HG02852 (cell line): ENCODE measurements around the gene TMEM43.

Experiments
- ATAC-seq: cut with Tn5 transposase; IDR thresholded peaks from one replicate; pipeline ENCODE4 v1.9.1; 2021; ENCODE audit warnings: mild to moderate bottlenecking, moderate library complexity; ENCODE audit not compliant: unreplicated experiment

Gene TMEM43

GRCh38 chr3:14148041-14148985, 23.5 kb downstream of the TMEM43 start:
- ATAC-seq, result no peak

GRCh38 chr3:14150078-14150477, 25.2 kb downstream of the TMEM43 start:
- ATAC-seq, result no peak

GRCh38 chr3:14150491-14151230, 25.8 kb downstream of the TMEM43 start:
- no peak for ATAC-seq

GRCh38 chr3:14151471-14152083, 26.7 kb downstream of the TMEM43 start:
- no peak for ATAC-seq

- ATAC-seq, result no peak
Measured at GRCh38 chr3:14152233-14152962, 27.5 kb downstream of the TMEM43 start.

- ATAC-seq, result no peak
Measured at GRCh38 chr3:14152963-14153355, 28.1 kb downstream of the TMEM43 start.

GRCh38 chr3:14153663-14154062, 28.8 kb downstream of the TMEM43 start:
- ATAC-seq, result no peak

- no peak for ATAC-seq
Measured at GRCh38 chr3:14154276-14154675, 29.4 kb downstream of the TMEM43 start.

- ATAC-seq, result no peak
Measured at GRCh38 chr3:14154895-14155440, 30.1 kb downstream of the TMEM43 start.

GRCh38 chr3:14156201-14156600, 31.3 kb downstream of the TMEM43 start:
- ATAC-seq, result no peak

GRCh38 chr3:14156843-14157561, 32.1 kb downstream of the TMEM43 start:
- ATAC-seq, result no peak

GRCh38 chr3:14157951-14158350, 33.1 kb downstream of the TMEM43 start:
- no peak for ATAC-seq

- no peak for ATAC-seq
Measured at GRCh38 chr3:14158370-14158769, 33.5 kb downstream of the TMEM43 start.

GRCh38 chr3:14159426-14159825, 34.6 kb downstream of the TMEM43 start:
- ATAC-seq, result no peak

- no peak for ATAC-seq
Measured at GRCh38 chr3:14161282-14161681, 36.4 kb downstream of the TMEM43 start.

- ATAC-seq, result no peak
Measured at GRCh38 chr3:14162178-14162577, 37.3 kb downstream of the TMEM43 start.

GRCh38 chr3:14166877-14167603, 42.2 kb downstream of the TMEM43 start:
- no peak for ATAC-seq

GRCh38 chr3:14169435-14169834, 44.6 kb downstream of the TMEM43 start:
- ATAC-seq, result no peak

GRCh38 chr3:14169871-14170270, 45.0 kb downstream of the TMEM43 start:
- no peak for ATAC-seq
